GM10266 (cell line): ENCODE results near the gene SEMA3B.
"Not testable (repeated sequence)": the region's sequence is repeated elsewhere in the genome, so short reads cannot be mapped to it uniquely, and the experiment has no call there.

Experiments
- DNase-seq: peaks from one replicate; pipeline ENCODE4 v3.0.0; 2012; ENCODE audit errors: extremely low spot score
- TF ChIP-seq, protein P1 (sequence below): IDR thresholded peaks from 2 replicates; pipeline ENCODE4 v1.5.1; 2012; ENCODE audit warnings: mild to moderate bottlenecking, low read depth; ENCODE audit not compliant: control insufficient read depth, insufficient read depth; ENCODE audit errors: missing control alignments

SEMA3B gene

DNA sequence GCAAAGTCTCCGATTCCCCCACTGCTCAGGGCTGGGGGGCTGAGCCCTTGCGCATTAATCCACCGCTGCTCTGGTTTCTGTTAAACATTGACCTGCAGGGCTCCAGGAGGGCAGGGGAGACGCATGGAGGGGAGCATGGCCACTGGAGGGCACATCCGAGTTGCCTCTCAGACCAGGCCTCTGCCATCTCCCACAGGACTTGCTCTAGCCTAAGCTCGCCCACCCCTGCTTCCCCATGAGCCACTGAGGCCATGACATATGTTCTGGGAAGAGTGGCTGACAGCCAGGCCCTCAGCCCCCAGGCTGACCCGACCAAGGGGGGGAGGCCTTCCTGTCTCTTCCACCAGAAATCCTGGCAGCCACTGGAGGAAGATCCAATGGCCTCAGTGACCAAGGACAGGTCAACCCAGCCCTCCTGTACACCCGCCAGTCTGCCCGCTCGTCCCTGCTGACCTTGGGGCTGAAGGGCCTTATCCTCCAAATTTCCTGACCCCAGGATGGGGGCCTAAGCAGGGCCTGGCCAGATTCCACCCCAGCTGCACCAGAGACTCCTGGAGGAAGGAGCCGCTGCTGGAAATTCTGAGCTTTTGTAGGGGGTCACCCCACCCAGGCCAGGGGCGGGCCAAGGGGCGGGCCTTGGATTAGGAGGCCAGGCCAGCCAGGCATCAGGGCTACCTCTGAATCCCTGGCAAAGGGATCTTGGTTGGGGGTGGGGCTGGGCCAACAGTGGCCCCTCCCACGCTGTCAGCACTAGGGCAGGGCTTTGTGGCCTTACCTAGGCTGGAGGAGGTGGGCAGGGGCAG is 34.3 kb downstream of the SEMA3B start, which contains the start of gene HYAL1:
Gene HYAL1, minus strand, starts transcription at position 562 of the 803 bp plus-strand sequence. CDS start 618 bp downstream, outside the sequence.
- no peak for DNase-seq
- TF ChIP-seq, protein P1, sequence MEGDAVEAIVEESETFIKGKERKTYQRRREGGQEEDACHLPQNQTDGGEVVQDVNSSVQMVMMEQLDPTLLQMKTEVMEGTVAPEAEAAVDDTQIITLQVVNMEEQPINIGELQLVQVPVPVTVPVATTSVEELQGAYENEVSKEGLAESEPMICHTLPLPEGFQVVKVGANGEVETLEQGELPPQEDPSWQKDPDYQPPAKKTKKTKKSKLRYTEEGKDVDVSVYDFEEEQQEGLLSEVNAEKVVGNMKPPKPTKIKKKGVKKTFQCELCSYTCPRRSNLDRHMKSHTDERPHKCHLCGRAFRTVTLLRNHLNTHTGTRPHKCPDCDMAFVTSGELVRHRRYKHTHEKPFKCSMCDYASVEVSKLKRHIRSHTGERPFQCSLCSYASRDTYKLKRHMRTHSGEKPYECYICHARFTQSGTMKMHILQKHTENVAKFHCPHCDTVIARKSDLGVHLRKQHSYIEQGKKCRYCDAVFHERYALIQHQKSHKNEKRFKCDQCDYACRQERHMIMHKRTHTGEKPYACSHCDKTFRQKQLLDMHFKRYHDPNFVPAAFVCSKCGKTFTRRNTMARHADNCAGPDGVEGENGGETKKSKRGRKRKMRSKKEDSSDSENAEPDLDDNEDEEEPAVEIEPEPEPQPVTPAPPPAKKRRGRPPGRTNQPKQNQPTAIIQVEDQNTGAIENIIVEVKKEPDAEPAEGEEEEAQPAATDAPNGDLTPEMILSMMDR = no peak

DNA sequence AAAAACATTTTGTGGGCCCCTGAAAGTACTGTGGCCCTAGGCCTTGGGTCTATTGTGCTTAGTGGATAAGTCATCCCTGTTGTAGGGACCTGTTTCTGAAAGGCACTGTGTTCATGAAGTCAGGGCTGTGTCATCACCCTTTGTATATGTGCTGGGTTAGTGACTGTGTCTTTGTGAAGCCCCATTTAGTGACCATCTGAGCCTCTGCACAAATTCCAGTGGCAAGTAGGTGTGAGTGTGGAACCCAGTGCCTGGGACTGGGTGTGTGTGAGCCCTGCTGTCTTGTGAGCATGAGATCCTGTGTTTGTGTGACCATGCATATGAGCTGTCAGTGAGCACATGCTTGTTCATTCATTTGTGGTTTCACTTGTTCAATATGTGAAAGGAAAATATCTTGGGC is 35.7 kb downstream of the SEMA3B start:
- no peak for DNase-seq
- TF ChIP-seq, protein P1 = no peak

DNA sequence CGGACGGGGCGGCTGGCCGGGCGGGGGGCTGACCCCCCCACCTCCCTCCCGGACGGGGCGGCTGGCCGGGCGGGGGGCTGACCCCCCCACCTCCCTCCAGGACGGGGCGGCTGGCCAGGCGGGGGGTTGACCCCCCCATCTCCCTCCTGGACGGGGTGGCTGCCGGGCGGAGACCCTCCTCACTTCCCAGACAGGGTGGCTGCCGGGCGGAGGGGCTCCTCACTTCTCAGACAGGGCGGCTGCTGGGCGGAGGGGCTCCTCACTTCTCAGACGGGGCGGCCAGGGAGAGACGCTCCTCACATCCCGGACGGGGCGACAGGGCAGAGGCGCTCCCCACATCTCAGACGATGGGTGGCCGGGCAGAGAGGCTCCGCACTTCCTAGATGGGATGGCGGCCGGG is 43.1 kb downstream of the SEMA3B start:
- not testable (repeated sequence) for DNase-seq

DNA sequence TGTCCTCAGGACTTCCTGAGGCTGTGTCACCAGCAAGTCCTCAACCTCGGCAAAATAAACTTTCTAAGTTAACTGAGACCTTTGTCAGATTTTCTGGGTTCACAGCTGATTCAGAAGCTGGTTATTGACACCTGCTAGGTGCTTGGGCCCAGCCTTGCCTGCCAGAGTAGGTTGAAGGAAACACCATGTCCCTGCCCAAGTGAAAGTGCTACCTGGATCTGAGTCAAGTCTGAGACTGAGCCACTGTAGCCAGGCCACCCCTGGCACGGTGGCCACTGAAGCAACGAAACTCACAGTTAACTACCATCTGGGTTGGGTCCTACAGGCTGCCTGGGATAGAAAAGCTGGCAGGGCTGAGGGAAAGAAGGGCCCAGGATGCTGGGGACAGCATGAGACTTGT is 45.4 kb downstream of the SEMA3B start:
- no peak for DNase-seq
- TF ChIP-seq, protein P1 = no peak

DNA sequence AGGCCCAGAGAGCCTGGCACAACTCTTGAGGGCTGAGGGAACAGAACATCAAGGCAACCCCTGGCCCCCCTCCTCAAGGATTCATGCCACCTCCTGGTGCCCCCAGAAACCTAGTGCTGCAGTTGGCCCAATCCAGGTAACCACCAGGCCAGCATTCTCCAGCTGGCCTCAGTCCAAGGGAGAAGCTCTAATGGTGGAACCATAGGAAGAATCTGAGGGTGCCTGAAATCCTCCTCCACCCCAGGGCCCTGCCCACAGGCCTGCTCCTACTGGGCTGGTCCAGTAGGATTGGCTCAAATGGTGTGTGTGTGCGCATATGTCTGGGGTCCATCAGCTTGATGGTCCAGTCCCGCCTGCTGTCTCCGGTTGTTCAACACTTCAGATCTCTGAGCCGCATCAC is 45.9 kb downstream of the SEMA3B start:
- no peak for DNase-seq
- TF ChIP-seq, protein P1 = no peak

DNA sequence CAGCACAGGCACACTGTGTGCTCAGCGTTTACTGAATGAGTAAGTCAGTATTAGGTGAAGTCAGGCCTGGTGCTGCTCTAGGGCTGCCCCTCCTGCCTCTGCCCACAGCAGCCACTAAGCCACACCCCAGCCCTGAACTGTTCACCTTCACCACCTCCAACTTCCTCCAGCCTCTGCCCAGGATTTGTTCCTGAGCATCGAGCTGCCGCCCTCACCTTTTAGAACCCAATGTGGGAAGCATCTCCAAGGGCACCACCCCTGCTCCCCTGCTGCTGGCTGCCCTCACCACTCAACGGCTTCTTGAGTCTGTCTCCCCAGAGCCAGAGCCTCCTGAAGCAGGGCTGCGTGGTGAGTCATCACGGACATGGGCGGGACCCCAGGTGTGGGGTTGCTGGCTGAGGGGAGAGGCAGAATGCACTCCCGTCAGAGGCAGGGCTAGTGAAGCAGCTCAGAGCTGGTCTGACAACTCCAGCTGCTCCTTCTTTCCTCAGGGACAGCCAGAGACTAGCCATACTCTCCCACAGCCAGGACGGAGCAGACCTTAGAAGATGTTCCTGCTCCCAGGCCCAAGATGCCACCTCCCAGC is 47.8 kb downstream of the SEMA3B start:
- TF ChIP-seq, protein P1 = no peak

DNA sequence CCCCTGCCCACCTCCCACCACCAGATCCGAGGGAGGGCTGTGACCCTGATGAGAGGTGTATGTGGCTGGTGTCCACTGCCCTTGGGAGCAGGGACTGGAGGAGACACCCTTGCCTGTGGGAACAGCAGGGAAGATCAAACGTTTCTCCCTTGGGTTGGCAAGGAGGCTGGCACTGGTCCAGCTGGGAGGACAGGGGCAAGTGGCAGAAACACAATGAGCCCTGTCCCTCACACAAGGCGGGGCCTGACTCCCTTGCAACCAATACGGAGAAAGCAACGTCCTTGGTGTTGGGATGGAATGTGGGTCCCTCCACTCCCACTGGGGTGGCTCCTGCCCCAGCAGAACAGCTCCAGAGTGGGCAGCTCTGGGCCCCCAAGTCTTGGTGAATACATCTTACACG is 48.4 kb downstream of the SEMA3B start:
- TF ChIP-seq, protein P1 = no peak
- DNase-seq = no peak

More for the DNA sequence above, 47.8 kb downstream of the SEMA3B start:
- no peak for DNase-seq
